ENCODE results near the gene NRIP2. TPM values are rescaled to one million over a fixed set of nuclear protein-coding genes. Genes with fewer than 3 reads are reported as not detected.
A peak's percentile ranks its signal among the peaks of the same experiment; 100 is the strongest.

The NRIP2 gene
- total RNA-seq, 1 donor, result not detected

DNA sequence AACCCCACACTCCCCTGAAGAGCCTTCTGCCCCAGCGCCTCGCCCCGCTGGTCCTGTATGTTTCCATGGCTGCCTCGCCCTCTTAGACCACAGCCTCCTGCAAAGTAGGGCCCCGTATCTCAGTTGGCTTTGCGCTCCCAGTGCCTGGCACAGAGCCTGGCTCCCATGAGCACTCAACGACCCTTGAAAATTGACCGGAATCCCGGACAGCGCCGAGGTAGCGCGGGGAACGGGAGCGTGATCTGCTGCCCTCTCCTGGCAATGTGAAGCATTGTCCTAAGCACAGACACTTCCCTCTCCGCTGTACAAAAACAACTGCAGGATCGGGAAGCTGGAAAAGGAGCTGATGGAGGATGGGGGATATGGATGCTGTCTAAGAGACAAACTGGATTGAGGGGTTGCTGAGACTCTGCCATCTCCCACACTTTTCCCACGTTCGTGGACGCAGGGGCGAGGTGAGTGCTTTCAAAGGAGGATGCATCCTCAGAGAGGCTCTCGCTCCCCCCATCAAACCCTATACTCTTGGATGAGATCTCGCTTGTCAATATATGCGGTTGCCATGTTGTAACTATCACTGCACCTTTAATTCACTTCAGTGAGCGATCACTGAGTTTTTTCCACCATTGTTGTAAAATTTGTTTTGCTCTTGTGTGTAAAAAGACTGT is 50.8 kb downstream of the NRIP2 start:
- DNase-seq (ENCODE audit: low read depth in 2 of 3, low spot score in 2 of 3), result peak in 2 of 3 donors; percentile 25 to 59

DNA sequence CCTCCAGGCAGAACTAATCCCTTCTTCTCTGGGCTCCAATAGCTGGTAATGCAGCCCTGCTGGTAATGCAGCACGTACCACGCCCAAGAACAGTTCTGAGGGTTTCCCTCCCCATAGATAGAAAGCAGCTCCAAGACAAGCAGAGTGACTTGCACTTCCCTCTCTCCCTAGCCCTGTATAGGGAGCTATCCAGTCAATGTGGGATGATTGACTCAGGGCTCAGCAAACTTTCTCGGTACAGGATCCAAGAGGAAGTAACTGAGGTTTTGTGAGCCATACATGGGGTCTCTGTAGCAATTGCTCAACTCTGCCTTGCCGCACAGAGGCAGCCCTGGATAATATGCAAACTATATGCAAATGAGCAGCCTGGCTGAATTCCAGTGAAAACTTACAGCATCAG is 55.6 kb downstream of the NRIP2 start:
- no peak for DNase-seq (ENCODE audit: low read depth in 2 of 3, low spot score in 2 of 3)

DNA sequence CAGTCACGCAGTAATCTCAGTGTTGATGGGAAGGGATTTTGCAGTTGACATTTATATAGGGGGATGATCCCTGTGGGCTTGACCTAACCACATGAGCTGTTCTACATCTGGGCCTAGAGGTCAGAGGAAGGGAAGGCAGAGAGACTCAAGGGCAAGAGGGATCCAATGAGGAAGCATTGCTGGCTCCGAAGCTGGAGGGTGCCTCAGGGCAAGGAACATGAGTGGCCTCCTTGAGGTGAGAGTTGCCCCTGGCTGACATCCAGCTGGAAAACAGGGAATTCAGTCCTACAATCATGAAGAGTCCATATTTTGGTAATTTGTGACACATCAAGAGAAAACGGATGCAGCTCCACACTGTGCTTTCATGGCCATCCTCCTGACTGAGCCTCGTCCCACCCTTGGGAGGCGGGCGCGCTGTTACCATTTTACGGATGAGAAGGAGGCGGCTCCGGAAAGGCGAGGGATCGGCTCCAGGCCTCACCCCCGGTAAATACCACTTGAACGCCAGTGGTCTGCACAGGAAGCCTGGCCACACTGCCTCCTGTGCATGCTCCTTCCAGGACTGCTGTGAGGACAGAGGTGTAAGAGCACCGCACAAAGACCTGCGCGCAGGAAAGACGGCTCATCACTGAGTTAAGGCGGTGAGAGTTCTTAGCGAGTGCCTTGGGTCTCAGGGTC is 58.6 kb downstream of the NRIP2 start:
- no peak for DNase-seq (ENCODE audit: low read depth in 2 of 3, low spot score in 2 of 3)

DNA sequence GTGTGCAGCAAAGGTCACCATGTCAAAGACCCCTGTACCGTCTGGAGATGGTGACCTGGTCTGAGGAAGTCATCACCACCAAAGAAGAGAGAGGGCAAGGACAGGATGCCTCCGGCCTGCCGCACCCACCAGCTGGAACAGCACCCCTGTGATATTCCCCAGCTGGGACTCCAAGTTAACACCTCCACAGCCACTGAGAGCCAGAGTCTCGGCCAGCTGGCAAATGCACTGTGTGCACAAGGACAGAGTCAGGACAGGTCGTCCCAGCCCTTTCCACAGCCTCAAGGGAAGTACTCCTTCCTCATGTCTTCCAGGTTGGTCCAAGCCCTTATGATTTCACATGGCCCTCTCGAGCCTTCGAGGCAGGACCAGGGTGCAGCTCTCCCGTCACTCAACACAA is 59.4 kb downstream of the NRIP2 start:
- no peak for DNase-seq (ENCODE audit: low read depth in 2 of 3, low spot score in 2 of 3)

Other genes with a start within 250 kb of the NRIP2 start
- 34.2 TPM for gene FKBP4, start 40.1 kb downstream of the NRIP2 start, total RNA-seq
- 58.7 TPM for gene ITFG2, start 22.4 kb downstream of the NRIP2 start, total RNA-seq
- gene TEX52, start 22.0 kb upstream of the NRIP2 start, total RNA-seq, result under 0.01 TPM
- gene FOXM1, start 42.1 kb upstream of the NRIP2 start, total RNA-seq, result 4.0 TPM
- 22.4 TPM for gene RHNO1, start 42.2 kb upstream of the NRIP2 start, total RNA-seq
- gene TULP3, start 55.9 kb upstream of the NRIP2 start, total RNA-seq, result 6.5 TPM
- 0.27 TPM for gene TEAD4, start 124.4 kb upstream of the NRIP2 start, total RNA-seq
- 0.54 TPM for gene TSPAN9, start 242.3 kb upstream of the NRIP2 start, total RNA-seq

Measured in hematopoietic multipotent progenitor cell (in vitro differentiated cells).